Measurements from ENCODE around the gene MRPL55. TPM values are rescaled to one million over a fixed set of nuclear protein-coding genes. Genes with fewer than 3 reads are reported as not detected.

The MRPL55 gene
- total RNA-seq, 2 experiments from 2014 or later = 51.1 to 52.7 TPM

- Mint-ChIP-seq H3K4me3 (peak overlapping the region; percentile 91), H3K27ac (peak overlapping the region; percentile 96), H3K4me1 (ENCODE audit: low read depth) (peaks cover 68% of the 10 kb centered on the region), H3K9me3 (no peaks in the 10 kb centered on the region), H3K36me3 (peaks cover 37% of the 10 kb centered on the region), H3K27me3 (no peaks in the 10 kb centered on the region)
- CTCF ChIA-PET = interaction anchor here (1.4 kb wide), 2 partner anchors 14 to 87 kb away, joined by 5 read pairs; no protein-coding TSS in a partner anchor
- POLR2A ChIA-PET = interaction anchor here (1.1 to 1.3 kb wide), 2 partner anchors 56 to 80 kb away, joined by 3 read pairs; partner anchors contain the start of gene IBA57
- intact Hi-C loops (cut with micrococcal nuclease) = loop anchor here (10.0 kb wide), 1 partner anchor 1351 kb away; the partner anchor contains the start of gene ITPKB
- DNase-seq = no peak
These were observed 23.7 kb downstream of the MRPL55 start for GRCh38 chr1:228085287-228085951.

- ChIA-PET POLR2A (interaction anchor here (0.9 to 1.3 kb wide), 4 partner anchors 55 to 318 kb away, joined by 3 to 5 read pairs (median 3); partner anchors contain the start of genes GUK1 and IBA57), CTCF (interaction anchor here (1.4 kb wide), 3 partner anchors 14 to 86 kb away, joined by 4 to 5 read pairs (median 5); partner anchors contain the start of gene IBA57)
- Mint-ChIP-seq H3K4me3 (peak overlapping the region; percentile 91), H3K4me1 (ENCODE audit: low read depth) (peaks cover 62% of the 10 kb centered on the region), H3K36me3 (peaks cover 37% of the 10 kb centered on the region), H3K27me3 (no peaks in the 10 kb centered on the region), H3K27ac (peak overlapping the region; percentile 96), H3K9me3 (no peaks in the 10 kb centered on the region)
- DNase-seq = no peak
- intact Hi-C loops (cut with micrococcal nuclease) = loop anchor here (5.0 to 10.0 kb wide), 2 partner anchors 297 to 1350 kb away; partner anchors contain the start of gene ITPKB
These were observed 24.3 kb downstream of the MRPL55 start for GRCh38 chr1:228084797-228085196.

- Mint-ChIP-seq H3K4me1 (ENCODE audit: low read depth) (peaks cover 57% of the 10 kb centered on the region), H3K36me3 (peaks cover 38% of the 10 kb centered on the region), H3K9me3 (no peaks in the 10 kb centered on the region), H3K27me3 (no peaks in the 10 kb centered on the region), H3K4me3 (peak overlapping the region; percentile 91), H3K27ac (peak overlapping the region; percentile 96)
- ChIA-PET CTCF (interaction anchor here (1.4 kb wide), 3 partner anchors 15 to 86 kb away, joined by 4 to 5 read pairs (median 5); partner anchors contain the start of gene IBA57), POLR2A (interaction anchor here (0.9 to 1.3 kb wide), 5 partner anchors 56 to 374 kb away, joined by 3 to 5 read pairs (median 3); partner anchors contain the start of genes GUK1 and IBA57)
- DNase-seq = peak; percentile 44
- intact Hi-C loops (cut with micrococcal nuclease) = loop anchor here (5.0 to 10.0 kb wide), 2 partner anchors 297 to 1350 kb away; partner anchors contain the start of gene ITPKB
These were observed 24.8 kb downstream of the MRPL55 start for GRCh38 chr1:228084325-228084724.

GRCh38 chr1:228083871-228084278 lies 25.2 kb downstream of the MRPL55 start:
- DNase-seq = peak; percentile 32
- H3K27me3 Mint-ChIP-seq = no peaks in the 10 kb centered on the region
- H3K36me3 Mint-ChIP-seq = peaks cover 36% of the 10 kb centered on the region
- H3K27ac Mint-ChIP-seq = peak overlapping the region; percentile 96
- no peaks in the 10 kb centered on the region for H3K9me3 Mint-ChIP-seq
- ChIA-PET CTCF (interaction anchor here (1.4 kb wide), 2 partner anchors 82 to 85 kb away, joined by 4 to 5 read pairs; partner anchors contain the start of gene IBA57), POLR2A (interaction anchor here (0.9 to 1.3 kb wide), 4 partner anchors 56 to 375 kb away, joined by 3 to 5 read pairs (median 3); partner anchors contain the start of genes GUK1 and IBA57)
- H3K4me1 Mint-ChIP-seq (ENCODE audit: low read depth) = peaks cover 53% of the 10 kb centered on the region
- H3K4me3 Mint-ChIP-seq = peak overlapping the region; percentile 91
- intact Hi-C loops (cut with micrococcal nuclease) = loop anchor here (2.0 to 10.0 kb wide), 4 partner anchors 297 to 1349 kb away; partner anchors contain the start of gene ITPKB

GRCh38 chr1:228082918-228083870 lies 25.9 kb downstream of the MRPL55 start:
- CTCF ChIA-PET = interaction anchor here (1.4 kb wide), 2 partner anchors 9 to 83 kb away, joined by 4 read pairs; partner anchors contain the start of gene IBA57

GRCh38 chr1:228082214-228082917 lies 26.7 kb downstream of the MRPL55 start, which contains the start of gene ARF1:
Gene ARF1, plus strand, starts transcription at chr1:228082708. Its CDS starts 14,407 bp downstream, at chr1:228097115.
- ChIA-PET POLR2A (interaction anchor here (0.8 to 1.6 kb wide), 7 partner anchors 8 to 382 kb away, joined by 3 to 6 read pairs (median 3); partner anchors contain the start of genes IBA57 and MRPL55), CTCF (interaction anchor here (0.6 to 1.4 kb wide), 3 partner anchors 8 to 419 kb away, joined by 3 to 4 read pairs (median 3); no protein-coding TSS in a partner anchor)
- Mint-ChIP-seq H3K4me3 (peak within 1 kb of the TSS; percentile 91), H3K27ac (peak within 1 kb of the TSS; percentile 96), H3K9me3 (no peaks in the 10 kb centered on the region), H3K4me1 (ENCODE audit: low read depth) (peaks cover 38% of the 10 kb centered on the region), H3K27me3 (no peaks in the 10 kb centered on the region), H3K36me3 (peaks cover 24% of the 10 kb centered on the region)
- intact Hi-C loops (cut with micrococcal nuclease) = loop anchor here (1.0 to 10.0 kb wide), 9 partner anchors 21 to 1348 kb away; partner anchors contain the start of genes C1orf35, GUK1, ITPKB and MRPL55
- peak; percentile 93 for DNase-seq

More at GRCh38 chr1:228082918-228083870, 25.9 kb downstream of the MRPL55 start:
- Mint-ChIP-seq H3K27ac (peak overlapping the region; percentile 96), H3K4me1 (ENCODE audit: low read depth) (peaks cover 46% of the 10 kb centered on the region), H3K27me3 (no peaks in the 10 kb centered on the region), H3K9me3 (no peaks in the 10 kb centered on the region), H3K4me3 (peak overlapping the region; percentile 91), H3K36me3 (peaks cover 30% of the 10 kb centered on the region)
- intact Hi-C loops (cut with micrococcal nuclease) = loop anchor here (1.0 to 10.0 kb wide), 9 partner anchors 20 to 1348 kb away; partner anchors contain the start of genes C1orf35, GUK1, ITPKB and MRPL55
- DNase-seq = peak; percentile 56
- POLR2A ChIA-PET = interaction anchor here (0.9 to 1.6 kb wide), 7 partner anchors 19 to 382 kb away, joined by 3 to 6 read pairs (median 4); partner anchors contain the start of genes GUK1, IBA57 and MRPL55

GRCh38 chr1:228081578-228082213 lies 27.4 kb downstream of the MRPL55 start:
- H3K9me3 Mint-ChIP-seq = no peaks in the 10 kb centered on the region
- H3K27ac Mint-ChIP-seq = peak overlapping the region; percentile 49
- intact Hi-C loops (cut with micrococcal nuclease) = loop anchor here (1.0 to 10.0 kb wide), 9 partner anchors 22 to 1347 kb away; partner anchors contain the start of genes C1orf35, GUK1, ITPKB and MRPL55
- H3K4me3 Mint-ChIP-seq = peak overlapping the region; percentile 91
- POLR2A ChIA-PET = interaction anchor here (0.8 to 1.6 kb wide), 8 partner anchors 9 to 383 kb away, joined by 3 to 6 read pairs (median 3); partner anchors contain the start of genes IBA57 and MRPL55
- no peak for DNase-seq
- H3K36me3 Mint-ChIP-seq = peaks cover 24% of the 10 kb centered on the region
- H3K4me1 Mint-ChIP-seq (ENCODE audit: low read depth) = peaks cover 32% of the 10 kb centered on the region
- H3K27me3 Mint-ChIP-seq = no peaks in the 10 kb centered on the region
- CTCF ChIA-PET = interaction anchor here (0.6 to 1.4 kb wide), 4 partner anchors 7 to 419 kb away, joined by 3 to 4 read pairs (median 3); no protein-coding TSS in a partner anchor

- Mint-ChIP-seq H3K36me3 (peaks cover 22% of the 10 kb centered on the region), H3K4me1 (ENCODE audit: low read depth) (peaks cover 27% of the 10 kb centered on the region), H3K4me3 (peak overlapping the region; percentile 91), H3K27me3 (no peaks in the 10 kb centered on the region), H3K27ac (peak overlapping the region; percentile 54), H3K9me3 (no peaks in the 10 kb centered on the region)
- intact Hi-C loops (cut with micrococcal nuclease) = loop anchor here (5.0 to 10.0 kb wide), 2 partner anchors 294 to 1346 kb away; partner anchors contain the start of gene ITPKB
- ChIA-PET POLR2A (interaction anchor here (1.2 to 1.6 kb wide), 2 partner anchors 14 to 84 kb away, joined by 3 to 6 read pairs; partner anchors contain the start of gene IBA57), CTCF (interaction anchor here (0.8 to 0.9 kb wide), 2 partner anchors 82 to 127 kb away, joined by 3 read pairs; no protein-coding TSS in a partner anchor)
- DNase-seq = no peak
These were observed 28.0 kb downstream of the MRPL55 start for GRCh38 chr1:228081144-228081543.

GRCh38 chr1:228079601-228080263 lies 29.4 kb downstream of the MRPL55 start:
- POLR2A ChIA-PET = no interaction called here
- no peak overlapping the region for H3K4me3 Mint-ChIP-seq
- H3K27ac Mint-ChIP-seq = no peak overlapping the region
- H3K4me1 Mint-ChIP-seq (ENCODE audit: low read depth) = peaks cover 13% of the 10 kb centered on the region
- peaks cover 16% of the 10 kb centered on the region for H3K36me3 Mint-ChIP-seq
- no peaks in the 10 kb centered on the region for H3K9me3 Mint-ChIP-seq
- H3K27me3 Mint-ChIP-seq = no peaks in the 10 kb centered on the region
- CTCF ChIA-PET = no interaction called here
- intact Hi-C loops (cut with micrococcal nuclease) = loop anchor here (5.0 to 10.0 kb wide), 2 partner anchors 292 to 1345 kb away; partner anchors contain the start of gene ITPKB
- DNase-seq = no peak
